ENCODE data around the gene CDO1. TPM values are rescaled to one million over a fixed set of nuclear protein-coding genes. Genes with fewer than 3 reads are reported as not detected.
A peak's percentile ranks its signal among the peaks of the same experiment; 100 is the strongest.

The CDO1 gene
- total RNA-seq, 4 donors from 2014 or later, result 2.5 to 26.0 (median 16.8) TPM

GRCh38 chr5:115842952-115843351 is 26.5 kb upstream of the CDO1 start:
- no peaks in the 10 kb centered on the region for H3K27me3 ChIP-seq
- peaks cover 51 to 73% (median 64%) of the 10 kb centered on the region in 4 donors for H3K4me1 ChIP-seq
- H3K4me3 ChIP-seq, result peak overlapping the region; percentile 78 to 95 (median 90)
- intact Hi-C loops (cut with DNase I), result loop anchor here (10.0 kb wide), 1 partner anchor 222 kb away; no protein-coding TSS in a partner anchor
- no peaks in the 10 kb centered on the region for H3K9me3 ChIP-seq
- TF ChIP-seq POLR2A (IDR thresholded peaks at IDR 0.05; ENCODE audit: low read depth), result no peak
- no peak for TF ChIP-seq EP300 (IDR thresholded peaks at IDR 0.05)
- TF ChIP-seq CTCF (IDR thresholded peaks at IDR 0.05), result no peak
- TF ChIP-seq POLR2AphosphoS5 (IDR thresholded peaks at IDR 0.05), result no peak
- WGBS, result 18% methylated on average over 3 of the region's 3 CpGs
- DNase-seq (ENCODE audit: extremely low spot score), result no peak
- H3K27ac ChIP-seq (replicated peaks in 1 of 4), result peak overlapping the region; percentile 94 to 99 (median 96)
- no peaks in the 10 kb centered on the region for H3K36me3 ChIP-seq

GRCh38 chr5:115842089-115842935 is 25.9 kb upstream of the CDO1 start:
- DNase-seq (ENCODE audit: extremely low spot score), result no peak
- Histone ChIP-seq H3K36me3 (peaks cover under 1 to 3% (median 3%) of the 10 kb centered on the region in 4 donors), H3K4me3 (peak overlapping the region; percentile 78 to 95 (median 90)), H3K27me3 (no peaks in the 10 kb centered on the region), H3K4me1 (peaks cover 50 to 78% (median 67%) of the 10 kb centered on the region in 4 donors), H3K27ac (replicated peaks in 1 of 4) (peak overlapping the region; percentile 94 to 99 (median 96)), H3K9me3 (no peaks in the 10 kb centered on the region)
- TF ChIP-seq POLR2AphosphoS5 (IDR thresholded peaks at IDR 0.05) (no peak), EP300 (IDR thresholded peaks at IDR 0.05) (no peak), POLR2A (IDR thresholded peaks at IDR 0.05; ENCODE audit: low read depth) (no peak), CTCF (IDR thresholded peaks at IDR 0.05) (peak in 1 of 3 experiments; percentile 26)
- intact Hi-C loops (cut with DNase I), result loop anchor here (10.0 kb wide), 1 partner anchor 222 kb away; no protein-coding TSS in a partner anchor
- under 1% methylated on average over 12 of the region's 68 CpGs for WGBS

GRCh38 chr5:115841382-115842088 is 25.1 kb upstream of the CDO1 start, which contains the start of the genes AP3S1 and ATG12:
TSS of gene AP3S1 (plus strand) at chr5:115841935. CDS start at chr5:115842038, 103 bp downstream.
TSS of gene ATG12 (minus strand) at chr5:115841565. CDS start at chr5:115841552, 13 bp downstream.
- 0% methylated on average over 6 of the region's 65 CpGs for WGBS
- Histone ChIP-seq H3K4me1 (peaks cover 45 to 74% (median 67%) of the 10 kb centered on the region in 4 donors), H3K4me3 (peak within 1 kb of the TSS; percentile 78 to 95 (median 90)), H3K27ac (replicated peaks in 1 of 4) (peak within 1 kb of the TSS; percentile 94 to 99 (median 96)), H3K36me3 (peaks cover 8 to 11% (median 10%) of the 10 kb centered on the region in 4 donors), H3K27me3 (no peaks in the 10 kb centered on the region), H3K9me3 (no peaks in the 10 kb centered on the region)
- DNase-seq (ENCODE audit: extremely low spot score), result peak; percentile 98
- intact Hi-C loops (cut with DNase I), result loop anchor here (10.0 kb wide), 1 partner anchor 223 kb away; no protein-coding TSS in a partner anchor
- TF ChIP-seq EP300 (IDR thresholded peaks at IDR 0.05) (no peak), POLR2A (IDR thresholded peaks at IDR 0.05; ENCODE audit: low read depth) (peak; percentile 66), POLR2AphosphoS5 (IDR thresholded peaks at IDR 0.05) (peak; percentile 92 to 94)

- no peak for TF ChIP-seq POLR2AphosphoS5 (IDR thresholded peaks at IDR 0.05)
- no peak for TF ChIP-seq CTCF (IDR thresholded peaks at IDR 0.05)
- no peak for TF ChIP-seq POLR2A (IDR thresholded peaks at IDR 0.05; ENCODE audit: low read depth)
- TF ChIP-seq EP300 (IDR thresholded peaks at IDR 0.05), result no peak
- intact Hi-C loops (cut with DNase I), result loop anchor here (10.0 kb wide), 1 partner anchor 224 kb away; no protein-coding TSS in a partner anchor
- peak overlapping the region; percentile 78 to 95 (median 90) for H3K4me3 ChIP-seq
- H3K27me3 ChIP-seq, result no peaks in the 10 kb centered on the region
- H3K9me3 ChIP-seq, result no peaks in the 10 kb centered on the region
- H3K36me3 ChIP-seq, result peaks cover 13 to 17% (median 15%) of the 10 kb centered on the region in 4 donors
- H3K27ac ChIP-seq (replicated peaks in 1 of 4), result peak overlapping the region; percentile 94 to 99 (median 96)
- H3K4me1 ChIP-seq, result peaks cover 41 to 70% (median 65%) of the 10 kb centered on the region in 4 donors
- no peak for DNase-seq (ENCODE audit: extremely low spot score)
- 4% methylated on average over 5 of the region's 5 CpGs for WGBS
Measured at GRCh38 chr5:115840873-115841272, 24.4 kb upstream of the CDO1 start.

Data from esophagus muscularis mucosa (tissue), 4 donors.